Measurements from ENCODE around the gene ANK2. TPM values are rescaled to one million over a fixed set of nuclear protein-coding genes. Genes with fewer than 3 reads are reported as not detected.

ANK2 gene
- total RNA-seq, 1 experiment from 2014 or later, result 5.6 TPM

DNA sequence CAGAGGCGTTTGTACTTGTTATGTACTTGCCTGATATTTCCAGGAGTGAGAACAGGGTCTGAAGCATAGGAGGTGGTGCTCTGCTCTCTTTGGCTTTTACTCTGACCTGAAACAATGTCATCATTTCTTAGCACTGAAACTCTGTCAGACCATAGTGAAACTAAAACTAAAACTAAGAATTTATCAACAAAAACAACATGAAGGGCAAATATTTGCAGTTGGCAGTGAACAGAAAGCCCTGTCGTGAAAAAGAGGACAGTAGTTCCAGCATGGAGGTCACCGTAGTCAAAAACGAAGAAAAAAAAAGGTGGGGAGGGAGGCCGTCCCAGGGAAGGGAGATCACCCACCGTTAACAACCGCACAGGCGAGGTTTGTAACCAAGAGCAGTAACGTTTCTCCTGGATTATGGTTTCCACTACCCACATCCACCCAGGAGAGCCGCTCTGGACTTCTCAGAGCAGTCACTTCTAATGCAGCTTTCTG is 97.5 kb downstream of the ANK2 start:
- no peaks in the 10 kb centered on the region for H3K9me3 ChIP-seq (ENCODE audit: control insufficient read depth in 1 of 2, insufficient read depth in 1 of 2, low read depth in 1 of 2, low read length in 2 of 2)
- H3K9me2 ChIP-seq (ENCODE audit: insufficient read depth), result no peaks in the 10 kb centered on the region
- H3K4me3 ChIP-seq (replicated peaks in 1 of 2; ENCODE audit: low read depth in 1 of 2, low read length in 2 of 2), result no peak overlapping the region
- no peak overlapping the region for H3K9ac ChIP-seq (ENCODE audit: low read length)
- no peak for DNase-seq (ENCODE audit: low read depth, low spot score)
- H3K4me2 ChIP-seq (ENCODE audit: low read length), result no peak overlapping the region
- POLR2A ChIA-PET, result no interaction called here
- no peak overlapping the region for H2AFZ ChIP-seq (ENCODE audit: low read depth, low read length, poor library complexity, severe bottlenecking)
- H3K36me3 ChIP-seq (ENCODE audit: control insufficient read depth in 1 of 2, insufficient read depth in 2 of 2, low read length in 2 of 2), result no peaks in the 10 kb centered on the region
- H3K27me3 ChIP-seq (ENCODE audit: insufficient read depth, low read length), result no peaks in the 10 kb centered on the region
- intact Hi-C loops (cut with micrococcal nuclease), result no loop called here
- TF ChIP-seq SRF (IDR thresholded peaks at IDR 0.05; ENCODE audit: low read depth) (no peak), JUND (IDR thresholded peaks at IDR 0.05) (no peak), SP1 (IDR thresholded peaks at IDR 0.05; ENCODE audit: low read depth) (no peak), EZH2phosphoT487 (IDR thresholded peaks at IDR 0.05; ENCODE audit: borderline replicate concordance) (no peak), ZBTB33 (IDR thresholded peaks at IDR 0.05; ENCODE audit: extremely low read depth, insufficient replicate concordance, low read length) (no peak), EGR1 (IDR thresholded peaks at IDR 0.05; ENCODE audit: low read depth) (no peak)
- TF ChIP-seq, protein P1, sequence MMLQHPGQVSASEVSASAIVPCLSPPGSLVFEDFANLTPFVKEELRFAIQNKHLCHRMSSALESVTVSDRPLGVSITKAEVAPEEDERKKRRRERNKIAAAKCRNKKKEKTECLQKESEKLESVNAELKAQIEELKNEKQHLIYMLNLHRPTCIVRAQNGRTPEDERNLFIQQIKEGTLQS (IDR thresholded peaks at IDR 0.05), result no peak
- peaks cover 8 to 14% of the 10 kb centered on the region in 2 experiments for H3K4me1 ChIP-seq (ENCODE audit: control insufficient read depth in 1 of 2, insufficient read depth in 2 of 2, low read length in 2 of 2)
- CTCF ChIA-PET, result no interaction called here
- ATAC-seq, result no peak
- BruUV-seq (replicated peaks), result no TSS peak
- H3K79me2 ChIP-seq (ENCODE audit: insufficient read depth, low read length), result no peaks in the 10 kb centered on the region
- H4K20me1 ChIP-seq (ENCODE audit: insufficient read depth), result no peaks in the 10 kb centered on the region
- H3K27ac ChIP-seq (ENCODE audit: low read depth, low read length), result no peak overlapping the region
- RAD21 ChIA-PET (ENCODE audit: low non-redundant PET in 1 of 2, low total read pairs in 2 of 2, uncharacterized antibody in 2 of 2, unreplicated experiment in 2 of 2), result no interaction called here

- H3K27me3 ChIP-seq (ENCODE audit: insufficient read depth, low read length), result no peaks in the 10 kb centered on the region
- TF ChIP-seq EGR1 (IDR thresholded peaks at IDR 0.05; ENCODE audit: low read depth), result no peak
- no peak for TF ChIP-seq EZH2 (IDR thresholded peaks at IDR 0.05)
- no peak for TF ChIP-seq SRF (IDR thresholded peaks at IDR 0.05; ENCODE audit: low read depth)
- no peak for TF ChIP-seq SIN3A (IDR thresholded peaks at IDR 0.05; ENCODE audit: low read depth)
- TF ChIP-seq RAD21 (IDR thresholded peaks at IDR 0.05; ENCODE audit: low read depth), result no peak
- no peak for TF ChIP-seq FOSL1 (IDR thresholded peaks at IDR 0.05; ENCODE audit: low read depth)
- ChIA-PET RAD21 (ENCODE audit: low non-redundant PET in 1 of 2, low total read pairs in 2 of 2, uncharacterized antibody in 2 of 2, unreplicated experiment in 2 of 2) (no interaction called here), CTCF (no interaction called here), POLR2A (no interaction called here)
- no TSS peak for BruUV-seq (replicated peaks)
- no peak overlapping the region for H3K27ac ChIP-seq (ENCODE audit: low read depth, low read length)
- peaks cover 1 to 7% of the 10 kb centered on the region in 2 experiments; a peak in 3 of 4 replicates for H3K4me1 ChIP-seq (ENCODE audit: control insufficient read depth in 1 of 2, insufficient read depth in 2 of 2, low read length in 2 of 2)
- no peak overlapping the region for H3K9ac ChIP-seq (ENCODE audit: low read length)
- no peak overlapping the region for H3K4me2 ChIP-seq (ENCODE audit: low read length)
- DNase-seq (ENCODE audit: low read depth, low spot score) (no peak), ATAC-seq (no peak)
- intact Hi-C loops (cut with micrococcal nuclease), result no loop called here
- H3K79me2 ChIP-seq (ENCODE audit: insufficient read depth, low read length), result no peaks in the 10 kb centered on the region
- no peak overlapping the region for H2AFZ ChIP-seq (ENCODE audit: low read depth, low read length, poor library complexity, severe bottlenecking)
- no peak overlapping the region for H3K4me3 ChIP-seq (replicated peaks in 1 of 2; ENCODE audit: low read depth in 1 of 2, low read length in 2 of 2)
- no peaks in the 10 kb centered on the region for H4K20me1 ChIP-seq (ENCODE audit: insufficient read depth)
- H3K9me2 ChIP-seq (ENCODE audit: insufficient read depth), result no peaks in the 10 kb centered on the region
- H3K36me3 ChIP-seq (ENCODE audit: control insufficient read depth in 1 of 2, insufficient read depth in 2 of 2, low read length in 2 of 2), result no peaks in the 10 kb centered on the region
- H3K9me3 ChIP-seq (ENCODE audit: control insufficient read depth in 1 of 2, insufficient read depth in 1 of 2, low read depth in 1 of 2, low read length in 2 of 2), result no peaks in the 10 kb centered on the region
Measured at GRCh38 chr4:113147498-113148111, 98.2 kb downstream of the ANK2 start.
